GM19468 (cell line): ENCODE measurements around the gene LMAN1L.

ENCODE experiments used
- ATAC-seq: cut with Tn5 transposase; IDR thresholded peaks from one replicate; pipeline ENCODE4 v1.9.1; 2021; ENCODE audit warnings: mild to moderate bottlenecking, moderate library complexity, moderate number of reproducible peaks; ENCODE audit not compliant: unreplicated experiment; ENCODE audit errors: extremely low read depth

The LMAN1L gene

GRCh38 chr15:74832826-74833225 is 20.2 kb downstream of the LMAN1L start:
- ATAC-seq: no peak

GRCh38 chr15:74833376-74834107 is 20.9 kb downstream of the LMAN1L start:
- no peak for ATAC-seq

GRCh38 chr15:74835312-74835823 is 22.7 kb downstream of the LMAN1L start:
- ATAC-seq: no peak

GRCh38 chr15:74836846-74837245 is 24.2 kb downstream of the LMAN1L start:
- no peak for ATAC-seq

- no peak for ATAC-seq
These were observed 25.0 kb downstream of the LMAN1L start for GRCh38 chr15:74837482-74838136.

GRCh38 chr15:74838137-74838516 is 25.5 kb downstream of the LMAN1L start:
- no peak for ATAC-seq

- ATAC-seq: no peak
These were observed 26.3 kb downstream of the LMAN1L start for GRCh38 chr15:74838746-74839525.

GRCh38 chr15:74839526-74840395 is 27.1 kb downstream of the LMAN1L start:
- no peak for ATAC-seq

GRCh38 chr15:74840851-74841775 is 28.5 kb downstream of the LMAN1L start:
- no peak for ATAC-seq

GRCh38 chr15:74841891-74842373 is 29.3 kb downstream of the LMAN1L start:
- no peak for ATAC-seq

GRCh38 chr15:74842581-74843444 is 30.2 kb downstream of the LMAN1L start, which contains the start of gene ULK3:
ULK3 (minus strand) TSS chr15:74843156; CDS start chr15:74843105, 51 bp downstream.
- ATAC-seq: peak; percentile 50

- ATAC-seq: no peak
These were observed 30.8 kb downstream of the LMAN1L start for GRCh38 chr15:74843445-74843828.

GRCh38 chr15:74843891-74844299 is 31.3 kb downstream of the LMAN1L start:
- no peak for ATAC-seq

- ATAC-seq: no peak
These were observed 31.9 kb downstream of the LMAN1L start for GRCh38 chr15:74844319-74845207.

GRCh38 chr15:74845208-74845568 is 32.6 kb downstream of the LMAN1L start:
- ATAC-seq: no peak

- ATAC-seq: no peak
These were observed 32.9 kb downstream of the LMAN1L start for GRCh38 chr15:74845581-74845980.

GRCh38 chr15:74847432-74847831 is 34.8 kb downstream of the LMAN1L start:
- ATAC-seq: no peak
